ENCODE data around the gene ITSN2. TPM values are rescaled to one million over a fixed set of nuclear protein-coding genes. Genes with fewer than 3 reads are reported as not detected.

The ITSN2 gene
- total and polyA plus RNA-seq, 10 donors, result 41.1 to 150 (median 107) TPM

- intact Hi-C loops (cut with DNase I; ENCODE audit: low total_unique reads), result no loop called here
- WGBS, 5 donors, result 96 to 99% (median 97%) methylated on average over 4 of the region's 4 CpGs
- no peaks in the 10 kb centered on the region for H3K27me3 ChIP-seq (replicated peaks in 1 of 7)
- TF ChIP-seq POLR2AphosphoS5 (IDR thresholded peaks at IDR 0.05), result no peak
- TF ChIP-seq CTCF (IDR thresholded peaks at IDR 0.05 in 8 of 11, conservative IDR thresholded peaks at IDR 0.05 in 3 of 11), result no peak
- no peak for TF ChIP-seq POLR2A (IDR thresholded peaks at IDR 0.05)
- H3K4me1 ChIP-seq, result no peaks in the 10 kb centered on the region
- H3K9me3 ChIP-seq, result no peaks in the 10 kb centered on the region
- H3K27ac ChIP-seq, result no peak overlapping the region
- no peak for DNase-seq
- H3K4me3 ChIP-seq, result no peak overlapping the region
- H3K36me3 ChIP-seq, result peaks cover 2 to 100% (median 97%) of the 10 kb centered on the region in 6 donors
Measured at GRCh38 chr2:24297663-24298062, 62.7 kb downstream of the ITSN2 start.

GRCh38 chr2:24287171-24287570 is 73.2 kb downstream of the ITSN2 start:
- no peak for TF ChIP-seq CTCF (IDR thresholded peaks at IDR 0.05 in 8 of 11, conservative IDR thresholded peaks at IDR 0.05 in 3 of 11)
- Histone ChIP-seq H3K4me3 (no peak overlapping the region), H3K9me3 (no peaks in the 10 kb centered on the region), H3K36me3 (peaks cover 0 to 99% (median 50%) of the 10 kb centered on the region in 6 donors), H3K4me1 (no peaks in the 10 kb centered on the region), H3K27me3 (replicated peaks in 1 of 7) (no peaks in the 10 kb centered on the region), H3K27ac (no peak overlapping the region)
- WGBS, 5 donors, result 92 to 100% (median 97%) methylated on average over 1 of the region's 1 CpG
- intact Hi-C loops (cut with DNase I; ENCODE audit: low total_unique reads), result no loop called here
- DNase-seq, result no peak

- 94 to 99% (median 97%) methylated on average over 2 of the region's 2 CpGs for WGBS, 5 donors
- no peaks in the 10 kb centered on the region for H3K4me1 ChIP-seq
- H3K9me3 ChIP-seq, result no peaks in the 10 kb centered on the region
- DNase-seq, result no peak
- peaks cover 0 to 99% (median 41%) of the 10 kb centered on the region in 6 donors for H3K36me3 ChIP-seq
- no peaks in the 10 kb centered on the region for H3K27me3 ChIP-seq (replicated peaks in 1 of 7)
- no peak overlapping the region for H3K4me3 ChIP-seq
- intact Hi-C loops (cut with DNase I; ENCODE audit: low total_unique reads), result no loop called here
- no peak overlapping the region for H3K27ac ChIP-seq
- TF ChIP-seq POLR2AphosphoS5 (IDR thresholded peaks at IDR 0.05), result no peak
- no peak for TF ChIP-seq CTCF (IDR thresholded peaks at IDR 0.05 in 8 of 11, conservative IDR thresholded peaks at IDR 0.05 in 3 of 11)
- no peak for TF ChIP-seq POLR2A (IDR thresholded peaks at IDR 0.05)
Measured at GRCh38 chr2:24285484-24286152, 74.7 kb downstream of the ITSN2 start.

DNA sequence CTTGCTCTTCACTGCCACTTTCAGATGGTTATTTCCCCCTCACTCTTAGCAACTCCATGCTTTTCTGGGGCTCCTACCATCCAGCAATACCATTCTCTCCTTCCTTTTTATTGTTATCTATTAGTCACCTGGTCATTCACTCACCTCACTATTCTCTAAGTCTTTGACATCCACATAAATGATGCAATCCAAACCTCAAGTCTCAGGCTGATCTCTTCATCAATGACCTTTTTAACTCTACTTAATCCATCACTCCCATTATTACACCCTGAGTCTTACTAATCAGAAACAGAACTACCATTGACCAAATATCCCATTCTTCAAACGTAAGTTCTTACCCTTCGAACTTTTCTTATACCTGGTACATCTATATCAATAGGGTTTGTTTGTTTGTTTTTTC is 79.7 kb downstream of the ITSN2 start:
- Histone ChIP-seq H3K36me3 (peaks cover 0 to 100% (median 31%) of the 10 kb centered on the region in 6 donors), H3K4me3 (no peak overlapping the region), H3K9me3 (no peaks in the 10 kb centered on the region), H3K4me1 (peaks cover 0 to 3% (median 0%) of the 10 kb centered on the region in 6 donors), H3K27me3 (replicated peaks in 1 of 7) (no peaks in the 10 kb centered on the region), H3K27ac (no peak overlapping the region)
- intact Hi-C loops (cut with DNase I; ENCODE audit: low total_unique reads), result no loop called here
- TF ChIP-seq POLR2A (IDR thresholded peaks at IDR 0.05) (no peak), CTCF (IDR thresholded peaks at IDR 0.05 in 8 of 11, conservative IDR thresholded peaks at IDR 0.05 in 3 of 11) (no peak), POLR2AphosphoS5 (IDR thresholded peaks at IDR 0.05) (no peak)
- WGBS, 5 donors, result 96 to 99% (median 97%) methylated on average over 2 of the region's 2 CpGs
- no peak for DNase-seq
